GM12865 (cell line): ENCODE results near the gene WDTC1.
"Not testable (repeated sequence)": the region's sequence is repeated elsewhere in the genome, so short reads cannot be mapped to it uniquely, and the experiment has no call there.

Experiments
- DNase-seq: peaks from one replicate; pipeline ENCODE4 v3.0.0; 2010; ENCODE audit warnings: low read depth
- H3K4me3 ChIP-seq: 2 replicates; pipeline ENCODE4 v1.5.1; 2011; ENCODE audit warnings: mild to moderate bottlenecking, low read depth, low read length, control low read depth
- TF ChIP-seq, protein P1 (sequence below): IDR thresholded peaks from 2 replicates; pipeline ENCODE4 v1.5.1; 2011; ENCODE audit warnings: low read length, control low read depth, low read depth, inconsistent platforms; ENCODE audit not compliant: insufficient read depth; ENCODE audit errors: missing control alignments

The WDTC1 gene, protein sequence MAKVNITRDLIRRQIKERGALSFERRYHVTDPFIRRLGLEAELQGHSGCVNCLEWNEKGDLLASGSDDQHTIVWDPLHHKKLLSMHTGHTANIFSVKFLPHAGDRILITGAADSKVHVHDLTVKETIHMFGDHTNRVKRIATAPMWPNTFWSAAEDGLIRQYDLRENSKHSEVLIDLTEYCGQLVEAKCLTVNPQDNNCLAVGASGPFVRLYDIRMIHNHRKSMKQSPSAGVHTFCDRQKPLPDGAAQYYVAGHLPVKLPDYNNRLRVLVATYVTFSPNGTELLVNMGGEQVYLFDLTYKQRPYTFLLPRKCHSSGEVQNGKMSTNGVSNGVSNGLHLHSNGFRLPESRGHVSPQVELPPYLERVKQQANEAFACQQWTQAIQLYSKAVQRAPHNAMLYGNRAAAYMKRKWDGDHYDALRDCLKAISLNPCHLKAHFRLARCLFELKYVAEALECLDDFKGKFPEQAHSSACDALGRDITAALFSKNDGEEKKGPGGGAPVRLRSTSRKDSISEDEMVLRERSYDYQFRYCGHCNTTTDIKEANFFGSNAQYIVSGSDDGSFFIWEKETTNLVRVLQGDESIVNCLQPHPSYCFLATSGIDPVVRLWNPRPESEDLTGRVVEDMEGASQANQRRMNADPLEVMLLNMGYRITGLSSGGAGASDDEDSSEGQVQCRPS

DNA sequence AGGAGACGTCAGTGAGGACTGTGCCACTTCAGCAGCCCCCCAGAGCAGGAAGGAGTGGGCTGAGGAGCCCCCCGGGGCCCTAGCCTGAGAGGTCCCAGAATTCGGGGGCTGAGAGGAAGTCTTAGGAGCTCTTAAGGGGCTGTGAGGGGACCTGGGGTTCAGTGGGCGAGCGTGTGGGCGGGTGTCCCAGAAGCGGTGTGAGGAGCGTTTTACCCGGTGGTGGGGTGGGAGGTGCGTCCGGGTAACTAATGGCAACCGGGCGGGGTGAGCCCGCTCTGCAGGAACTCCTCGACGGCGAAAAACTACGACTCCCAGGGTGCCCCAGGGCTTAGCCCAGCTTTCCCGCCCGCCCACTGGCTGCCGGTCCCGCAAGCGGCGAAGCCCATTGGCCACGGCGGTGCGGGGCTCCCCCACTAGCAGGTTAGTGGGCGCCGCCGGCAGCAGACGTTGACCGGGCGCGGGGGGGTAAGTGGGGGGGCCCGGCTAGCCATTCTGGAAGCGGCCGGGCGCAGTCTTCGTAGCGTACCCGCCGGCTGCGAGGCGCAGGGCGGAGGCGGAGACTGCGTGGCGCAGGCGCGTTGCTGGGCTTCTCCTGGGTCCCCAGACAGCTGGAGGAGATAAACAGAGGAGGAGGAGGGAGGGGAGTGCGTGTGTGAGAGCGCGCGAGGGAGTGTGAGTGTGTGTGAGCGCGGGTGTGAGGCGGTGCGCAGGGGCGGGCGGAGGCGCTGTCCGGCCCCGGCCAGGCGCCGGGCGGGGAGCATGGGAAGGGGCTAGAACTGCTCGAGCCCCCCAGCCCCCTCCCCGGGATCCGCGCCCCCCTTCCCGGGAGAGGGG is at the start of gene WDTC1:
TSS of gene WDTC1 (plus strand) at position 584 of the 834 bp plus-strand sequence. CDS start 26,423 bp downstream, outside the sequence.
- peak; percentile 99 for DNase-seq
- TF ChIP-seq, protein P1, sequence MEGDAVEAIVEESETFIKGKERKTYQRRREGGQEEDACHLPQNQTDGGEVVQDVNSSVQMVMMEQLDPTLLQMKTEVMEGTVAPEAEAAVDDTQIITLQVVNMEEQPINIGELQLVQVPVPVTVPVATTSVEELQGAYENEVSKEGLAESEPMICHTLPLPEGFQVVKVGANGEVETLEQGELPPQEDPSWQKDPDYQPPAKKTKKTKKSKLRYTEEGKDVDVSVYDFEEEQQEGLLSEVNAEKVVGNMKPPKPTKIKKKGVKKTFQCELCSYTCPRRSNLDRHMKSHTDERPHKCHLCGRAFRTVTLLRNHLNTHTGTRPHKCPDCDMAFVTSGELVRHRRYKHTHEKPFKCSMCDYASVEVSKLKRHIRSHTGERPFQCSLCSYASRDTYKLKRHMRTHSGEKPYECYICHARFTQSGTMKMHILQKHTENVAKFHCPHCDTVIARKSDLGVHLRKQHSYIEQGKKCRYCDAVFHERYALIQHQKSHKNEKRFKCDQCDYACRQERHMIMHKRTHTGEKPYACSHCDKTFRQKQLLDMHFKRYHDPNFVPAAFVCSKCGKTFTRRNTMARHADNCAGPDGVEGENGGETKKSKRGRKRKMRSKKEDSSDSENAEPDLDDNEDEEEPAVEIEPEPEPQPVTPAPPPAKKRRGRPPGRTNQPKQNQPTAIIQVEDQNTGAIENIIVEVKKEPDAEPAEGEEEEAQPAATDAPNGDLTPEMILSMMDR, result no peak
- peak within 1 kb of the TSS; percentile 72 for H3K4me3 ChIP-seq

DNA sequence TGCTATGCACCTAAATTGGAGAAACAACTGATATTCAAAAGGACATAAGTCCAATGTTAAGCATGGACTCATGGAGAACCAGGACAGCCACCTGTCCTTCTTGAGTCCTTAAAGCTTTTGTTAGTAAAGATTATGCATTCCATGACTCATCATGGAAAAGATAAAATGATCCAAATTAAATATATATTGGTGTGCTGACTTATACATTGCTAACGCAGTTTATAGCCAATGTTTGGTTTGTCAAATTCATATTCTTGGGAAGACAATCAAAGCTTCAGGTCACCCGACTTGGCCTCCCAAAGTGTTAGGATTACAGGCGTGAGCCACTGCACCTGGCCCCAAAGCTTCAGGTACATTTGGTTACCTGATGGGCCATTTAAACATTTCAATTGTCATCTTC is 49.8 kb upstream of the WDTC1 start:
- not testable (repeated sequence) for H3K4me3 ChIP-seq, DNase-seq

DNA sequence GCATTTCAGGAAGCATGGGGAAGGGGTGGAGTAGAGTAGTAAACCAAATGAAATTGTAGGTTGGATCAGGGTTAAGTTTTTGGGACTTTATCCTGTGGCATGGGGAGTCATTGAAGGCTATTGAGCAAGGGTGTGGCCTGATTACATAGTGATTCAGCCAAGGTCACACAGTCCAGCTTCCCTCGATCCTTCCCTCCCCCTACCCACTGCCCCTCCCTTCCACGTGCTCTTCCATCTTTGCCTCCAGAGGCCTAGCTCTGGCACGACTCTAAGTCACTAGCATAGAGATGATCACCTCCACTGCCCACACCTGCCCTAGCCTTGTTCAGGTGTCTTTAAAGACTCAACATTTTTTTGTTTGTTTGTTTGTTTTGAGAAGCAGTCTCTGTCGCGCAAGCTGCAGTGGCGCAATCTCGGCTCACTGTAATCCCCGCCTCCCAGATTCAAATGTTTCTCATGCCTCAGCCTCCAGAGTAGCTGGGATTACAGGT is 42.3 kb upstream of the WDTC1 start:
- no peak overlapping the region for H3K4me3 ChIP-seq
- TF ChIP-seq, protein P1, result no peak
- no peak for DNase-seq

DNA sequence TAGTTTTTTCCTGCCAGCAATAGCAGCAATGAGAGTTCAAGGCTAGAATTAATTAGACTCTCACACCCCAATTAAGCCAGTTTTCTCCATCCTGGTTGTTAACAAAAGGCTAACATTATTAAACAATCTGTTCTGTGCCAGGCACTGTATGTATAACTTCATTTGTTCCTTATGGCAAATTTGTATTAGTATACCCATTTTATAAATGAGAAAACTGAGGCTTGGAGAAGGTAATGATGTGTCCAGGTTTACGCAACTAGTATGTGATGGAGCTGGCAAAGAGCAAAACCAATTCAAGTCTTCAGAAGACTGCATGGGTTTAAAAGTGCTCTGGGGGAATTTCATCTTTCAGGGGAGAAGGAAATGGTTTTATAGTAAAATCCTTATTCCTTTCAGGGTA is 41.2 kb upstream of the WDTC1 start:
- TF ChIP-seq, protein P1, result no peak
- no peak for DNase-seq
- H3K4me3 ChIP-seq, result no peak overlapping the region

DNA sequence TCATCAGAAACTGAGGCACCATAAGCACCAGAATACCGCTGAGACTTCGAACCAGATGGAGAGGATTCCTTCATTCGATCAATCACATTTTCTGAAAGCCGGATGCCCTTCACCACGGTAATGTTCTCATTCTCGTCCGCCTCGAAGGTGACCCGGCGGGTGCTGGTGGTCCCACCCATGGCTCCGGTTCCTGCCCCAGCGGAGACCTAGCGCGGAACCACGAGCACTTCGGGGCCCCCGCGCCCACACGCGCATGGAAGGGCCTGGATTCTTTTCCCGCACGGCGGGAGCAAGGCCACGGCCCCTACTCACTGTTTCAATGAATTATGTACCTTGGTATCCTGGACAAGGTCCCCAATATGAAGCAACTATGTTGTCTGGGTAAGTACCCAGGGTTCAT is 33.1 kb upstream of the WDTC1 start:
- TF ChIP-seq, protein P1, result no peak
- DNase-seq, result no peak
- H3K4me3 ChIP-seq, result no peak overlapping the region

DNA sequence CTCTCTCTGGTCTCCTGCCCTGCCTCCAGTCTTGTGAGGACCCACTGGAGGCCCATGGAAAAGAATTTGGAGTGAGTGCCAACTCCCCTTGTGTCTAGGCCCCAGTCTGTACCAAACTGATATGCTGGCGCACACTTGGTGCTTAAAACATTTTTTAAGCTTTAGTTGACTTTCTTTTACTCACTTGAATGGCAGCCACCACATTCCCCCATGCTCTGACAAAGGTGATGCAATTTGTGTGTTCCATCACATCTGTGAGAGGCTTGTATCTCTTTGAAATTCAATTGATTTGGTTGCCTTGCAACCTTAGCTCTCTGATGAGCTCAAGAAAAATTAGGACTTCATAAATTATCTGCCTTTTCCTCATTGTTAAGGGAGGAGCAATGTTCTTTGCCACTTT is 30.5 kb upstream of the WDTC1 start:
- no peak for DNase-seq
- TF ChIP-seq, protein P1, result no peak
- no peak overlapping the region for H3K4me3 ChIP-seq

DNA sequence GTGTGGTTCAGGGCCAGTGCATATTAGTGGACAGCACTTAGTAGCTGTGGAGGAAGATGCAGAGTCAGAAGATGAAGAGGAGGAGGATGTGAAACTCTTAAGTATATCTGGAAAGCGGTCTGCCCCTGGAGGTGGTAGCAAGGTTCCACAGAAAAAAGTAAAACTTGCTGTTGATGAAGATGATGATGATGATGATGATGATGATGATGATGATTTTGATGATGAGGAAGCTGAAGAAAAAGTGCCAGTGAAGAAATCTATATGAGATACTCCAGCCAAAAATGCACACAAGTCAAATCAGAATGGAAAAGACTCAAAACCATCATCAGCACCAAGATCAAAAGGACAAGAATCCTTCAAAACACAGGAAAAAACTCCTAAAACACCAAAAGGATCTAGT is 27.2 kb upstream of the WDTC1 start:
- DNase-seq, H3K4me3 ChIP-seq: not testable (repeated sequence)

DNA sequence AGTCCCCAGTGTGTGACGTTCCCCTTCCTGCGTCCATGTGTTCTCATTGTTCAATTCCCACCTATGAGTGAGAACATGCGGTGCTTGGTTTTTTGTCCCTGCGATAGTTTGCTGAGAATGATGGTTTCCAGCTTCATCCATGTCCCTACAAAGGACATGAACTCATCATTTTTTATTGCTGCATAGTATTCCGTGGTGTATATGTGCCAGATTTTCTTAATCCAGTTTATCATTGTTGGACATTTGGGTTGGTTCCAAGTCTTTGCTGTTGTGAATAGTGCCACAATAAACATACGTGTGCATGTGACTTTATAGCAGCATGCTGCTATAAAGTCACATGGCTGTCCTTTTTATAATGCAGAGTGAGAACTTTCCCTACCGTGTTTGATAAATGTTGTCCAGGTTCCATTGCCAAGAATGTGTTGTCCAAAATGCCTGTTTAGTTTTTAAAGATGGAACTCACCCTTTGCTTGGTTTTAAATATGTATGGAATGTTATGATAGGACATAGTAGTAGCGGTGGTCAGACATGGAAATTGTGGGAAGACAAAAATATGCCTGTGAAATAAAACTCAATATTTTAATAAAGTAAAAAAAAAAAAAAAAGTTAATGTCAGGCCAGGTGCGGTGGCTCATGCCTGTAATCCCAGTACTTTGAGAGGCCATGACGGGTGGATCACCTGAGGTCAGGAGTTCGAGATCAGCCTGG is 26.1 kb upstream of the WDTC1 start:
- not testable (repeated sequence) for H3K4me3 ChIP-seq, DNase-seq
